Measurements from ENCODE around the gene CHN2.

The CHN2 gene

GRCh38 chr7:29429401-29429800 lies 234.8 kb downstream of the CHN2 start:
- Histone ChIP-seq H3K9me2 (replicated peaks; ENCODE audit: insufficient read depth, low read length) (no peaks in the 10 kb centered on the region), H3K4me3 (ENCODE audit: insufficient read depth, low read length, poor library complexity, severe bottlenecking) (no peak overlapping the region), H3K4me2 (ENCODE audit: low read depth, low read length, poor library complexity, severe bottlenecking) (no peak overlapping the region), H3K79me2 (ENCODE audit: insufficient read depth, low read length) (no peaks in the 10 kb centered on the region), H3K27me3 (ENCODE audit: low read length) (no peaks in the 10 kb centered on the region), H3K9ac (ENCODE audit: low read length) (no peak overlapping the region), H4K20me1 (ENCODE audit: low read depth, low read length) (no peaks in the 10 kb centered on the region), H3F3A (ENCODE audit: insufficient read depth) (no peaks in the 10 kb centered on the region; the same call in 1 of the 2 replicates), H3K27ac (ENCODE audit: low read depth, low read length) (no peak overlapping the region), H3K9me3 (ENCODE audit: insufficient read depth, low read length) (no peaks in the 10 kb centered on the region), H3K36me3 (ENCODE audit: low read length) (no peaks in the 10 kb centered on the region), H2AFZ (ENCODE audit: low read depth, low read length, severe bottlenecking) (no peak overlapping the region)
- TF ChIP-seq CTCF (IDR thresholded peaks at IDR 0.05; ENCODE audit: insufficient read depth, low read length, poor library complexity, severe bottlenecking) (no peak), EZH2phosphoT487 (conservative IDR thresholded peaks at IDR 0.05; ENCODE audit: low read length) (no peak)

GRCh38 chr7:29430279-29430949 lies 235.8 kb downstream of the CHN2 start:
- Histone ChIP-seq H3K79me2 (ENCODE audit: insufficient read depth, low read length) (no peaks in the 10 kb centered on the region), H3K9ac (ENCODE audit: low read length) (no peak overlapping the region), H3K27ac (ENCODE audit: low read depth, low read length) (no peak overlapping the region), H3K9me2 (replicated peaks; ENCODE audit: insufficient read depth, low read length) (no peaks in the 10 kb centered on the region), H2AFZ (ENCODE audit: low read depth, low read length, severe bottlenecking) (no peak overlapping the region), H3K27me3 (ENCODE audit: low read length) (no peaks in the 10 kb centered on the region), H3K9me3 (ENCODE audit: insufficient read depth, low read length) (no peaks in the 10 kb centered on the region), H3K36me3 (ENCODE audit: low read length) (no peaks in the 10 kb centered on the region), H4K20me1 (ENCODE audit: low read depth, low read length) (no peaks in the 10 kb centered on the region), H3K4me3 (ENCODE audit: insufficient read depth, low read length, poor library complexity, severe bottlenecking) (no peak overlapping the region), H3K4me2 (ENCODE audit: low read depth, low read length, poor library complexity, severe bottlenecking) (no peak overlapping the region), H3F3A (ENCODE audit: insufficient read depth) (no peaks in the 10 kb centered on the region)
- no peak for TF ChIP-seq EZH2phosphoT487 (conservative IDR thresholded peaks at IDR 0.05; ENCODE audit: low read length)
- TF ChIP-seq CTCF (IDR thresholded peaks at IDR 0.05; ENCODE audit: insufficient read depth, low read length, poor library complexity, severe bottlenecking) = no peak

- Histone ChIP-seq H3K36me3 (ENCODE audit: low read length) (no peaks in the 10 kb centered on the region), H3F3A (ENCODE audit: insufficient read depth) (no peaks in the 10 kb centered on the region), H4K20me1 (ENCODE audit: low read depth, low read length) (no peaks in the 10 kb centered on the region), H3K27ac (ENCODE audit: low read depth, low read length) (no peak overlapping the region), H2AFZ (ENCODE audit: low read depth, low read length, severe bottlenecking) (no peak overlapping the region), H3K9me3 (ENCODE audit: insufficient read depth, low read length) (no peaks in the 10 kb centered on the region), H3K79me2 (ENCODE audit: insufficient read depth, low read length) (no peaks in the 10 kb centered on the region), H3K27me3 (ENCODE audit: low read length) (no peaks in the 10 kb centered on the region), H3K4me3 (ENCODE audit: insufficient read depth, low read length, poor library complexity, severe bottlenecking) (no peak overlapping the region), H3K9ac (ENCODE audit: low read length) (no peak overlapping the region), H3K4me2 (ENCODE audit: low read depth, low read length, poor library complexity, severe bottlenecking) (no peak overlapping the region), H3K9me2 (replicated peaks; ENCODE audit: insufficient read depth, low read length) (no peaks in the 10 kb centered on the region)
- no peak for TF ChIP-seq CTCF (IDR thresholded peaks at IDR 0.05; ENCODE audit: insufficient read depth, low read length, poor library complexity, severe bottlenecking)
- TF ChIP-seq EZH2phosphoT487 (conservative IDR thresholded peaks at IDR 0.05; ENCODE audit: low read length) = no peak
Observed at GRCh38 chr7:29431686-29432085, 237.1 kb downstream of the CHN2 start.
